Cerebellar cortex (tissue), 1 donor: ENCODE results near the gene NVL.
"Not testable (repeated sequence)": the region's sequence is repeated elsewhere in the genome, so short reads cannot be mapped to it uniquely, and the experiment has no call there.

ENCODE experiments used
- DNase-seq: peaks from one replicate; pipeline ENCODE4 v3.0.0-alpha.2; 2015; ENCODE audit warnings: low spot score

Gene NVL

DNA sequence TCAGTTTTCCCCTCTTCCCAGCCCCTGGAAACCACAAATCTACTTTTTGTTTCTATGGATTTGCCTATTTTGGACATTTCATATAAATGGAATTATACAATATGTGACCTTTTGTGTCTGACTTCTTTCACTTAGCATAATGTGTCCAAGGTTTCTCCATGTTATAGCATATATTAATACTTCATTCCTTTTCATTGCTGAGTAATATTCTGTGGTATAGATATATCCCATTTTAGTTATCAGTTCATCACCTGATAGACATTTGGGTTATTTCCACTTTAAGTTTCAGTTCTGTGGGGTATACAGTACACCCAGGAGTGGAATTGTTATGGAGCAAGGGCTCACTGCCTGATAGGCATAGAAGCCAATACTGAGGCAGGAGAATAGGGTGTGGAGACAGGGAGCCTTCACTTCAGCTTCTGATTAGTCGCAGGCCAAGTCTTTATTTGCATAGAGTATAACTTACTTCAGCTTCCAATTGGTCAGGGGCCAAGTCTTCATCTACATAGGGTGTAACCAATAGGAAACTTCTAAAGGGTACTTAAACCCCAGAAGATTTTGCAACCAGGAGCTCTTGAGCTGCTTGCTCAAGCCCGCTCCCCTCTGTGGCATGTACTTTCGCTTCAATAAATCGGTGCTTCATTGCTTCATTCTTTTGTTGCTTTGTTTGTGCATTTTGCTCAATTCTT lies 8.3 kb upstream of the NVL start:
- DNase-seq: no peak

DNA sequence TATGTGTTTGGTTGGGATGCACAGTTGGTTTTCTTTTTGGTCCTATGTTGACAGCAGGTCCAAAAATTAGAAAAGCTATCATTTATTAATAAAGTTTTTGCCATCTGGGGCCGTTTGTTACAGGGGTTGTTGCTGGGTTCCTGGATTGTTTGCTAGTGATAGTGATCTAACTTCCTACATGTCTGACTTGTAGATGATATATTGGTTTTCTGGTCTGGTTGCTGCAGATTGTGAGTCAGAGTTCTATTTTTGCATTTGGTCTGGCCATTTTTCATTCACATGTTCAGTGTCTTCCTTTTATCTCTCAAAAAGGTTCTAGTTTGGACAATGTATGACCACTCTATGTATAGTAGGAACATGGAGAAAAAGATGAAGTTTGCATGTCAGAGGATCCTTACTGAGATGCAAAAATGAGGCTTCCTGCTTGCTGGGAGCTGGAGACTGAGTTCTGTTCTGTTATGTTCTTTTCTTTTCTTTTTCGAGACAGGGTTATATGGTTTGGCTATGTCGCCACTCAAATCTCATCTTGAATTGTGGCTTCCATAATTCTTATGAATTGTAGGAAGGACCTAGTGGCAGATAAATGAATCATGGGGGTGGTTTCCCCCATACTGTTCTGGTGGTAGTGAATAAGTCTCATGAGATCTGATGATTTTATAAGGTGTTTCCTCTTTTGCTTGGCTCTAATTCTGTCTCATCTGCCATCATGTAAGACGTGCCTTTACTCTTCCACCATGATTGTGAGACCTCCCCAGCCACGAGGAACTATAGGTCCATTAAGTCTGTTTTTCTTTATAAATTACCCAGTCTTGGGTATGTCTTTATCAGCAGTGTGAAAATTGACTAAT lies 4.2 kb upstream of the NVL start:
- no peak for DNase-seq

DNA sequence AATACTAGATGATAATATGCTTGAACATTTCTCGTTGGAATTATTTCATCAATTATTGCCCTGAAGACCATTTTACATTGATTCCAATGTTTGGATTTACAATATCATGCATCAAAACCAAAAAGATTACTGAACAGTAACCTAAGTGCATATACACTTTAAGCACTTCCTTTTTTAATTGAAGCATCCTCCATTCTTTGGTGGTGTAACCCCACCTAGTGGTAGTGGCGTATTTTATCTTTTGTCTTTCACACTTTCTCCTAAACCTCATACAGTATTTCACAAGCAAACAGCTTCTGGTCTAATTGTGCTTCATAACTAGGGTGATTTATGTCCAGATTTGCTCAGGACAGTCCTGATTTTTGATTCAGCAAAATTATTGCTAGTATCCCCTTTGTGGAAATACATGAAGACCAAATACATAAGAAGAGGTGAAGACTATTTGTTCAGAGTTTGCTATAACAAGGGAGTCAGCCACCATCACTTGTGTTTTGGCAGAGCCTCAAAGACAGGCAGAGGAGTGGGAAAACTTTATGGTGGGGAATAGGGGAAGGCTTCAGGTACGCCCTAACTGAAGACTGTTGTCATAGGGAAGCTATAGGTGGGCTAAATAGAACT lies 3.4 kb upstream of the NVL start:
- DNase-seq: peak; percentile 77

DNA sequence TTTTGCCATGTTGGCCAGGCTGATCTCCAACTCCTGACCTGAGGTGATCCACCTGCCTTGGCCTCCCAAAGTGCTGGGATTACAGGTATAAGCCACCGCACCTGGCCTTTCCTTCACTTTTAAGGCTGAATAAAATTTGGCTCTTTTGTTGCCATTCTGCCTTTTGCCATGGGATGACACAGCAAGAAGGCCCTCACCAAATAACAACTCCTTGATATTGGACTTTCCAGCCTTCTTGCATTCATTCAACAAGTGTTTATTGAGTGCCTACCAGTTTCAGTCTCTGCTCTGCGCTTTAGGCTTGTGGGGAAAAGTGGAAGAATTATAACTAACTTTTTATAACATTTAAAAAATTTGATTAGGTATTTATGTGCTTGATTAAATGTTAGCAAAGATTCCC lies 1.9 kb upstream of the NVL start:
- no peak for DNase-seq

DNA sequence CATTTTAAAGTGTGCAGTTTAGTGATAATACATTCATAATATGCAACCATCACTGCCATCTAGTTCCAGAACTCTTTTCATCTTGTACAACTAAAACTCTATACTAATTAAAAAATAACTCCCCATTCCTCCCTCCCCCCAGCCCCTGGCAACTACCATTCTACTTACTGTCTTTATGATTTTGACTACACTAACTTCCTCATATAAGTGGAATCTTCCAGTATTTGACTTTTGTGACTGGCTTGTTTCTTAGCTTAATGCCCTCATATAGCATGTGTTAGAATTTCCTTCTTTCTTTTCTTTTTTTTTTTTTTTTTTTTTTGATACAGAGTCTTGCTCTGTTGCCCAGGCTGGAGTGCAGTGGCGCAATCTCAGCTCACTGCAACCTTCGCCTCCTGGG lies 1.4 kb upstream of the NVL start:
- no peak for DNase-seq

DNA sequence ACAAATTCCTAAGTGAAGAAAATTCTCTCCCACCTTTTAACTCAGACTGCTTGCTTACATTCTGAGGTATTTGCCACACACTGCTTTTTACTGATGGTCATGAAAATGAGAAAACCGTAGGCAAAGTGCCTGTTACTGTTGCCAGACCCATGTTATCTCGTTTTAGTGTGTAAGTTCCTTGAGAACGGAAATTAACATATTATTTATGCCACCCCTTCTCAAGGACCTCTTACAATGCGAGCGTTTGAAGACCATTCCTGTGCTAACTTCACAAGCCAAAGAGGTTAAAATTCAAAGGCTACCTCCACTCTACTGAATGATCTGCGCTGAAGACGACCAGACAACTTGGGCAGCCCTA lies 509 bp downstream of the NVL start:
- DNase-seq: no peak

DNA sequence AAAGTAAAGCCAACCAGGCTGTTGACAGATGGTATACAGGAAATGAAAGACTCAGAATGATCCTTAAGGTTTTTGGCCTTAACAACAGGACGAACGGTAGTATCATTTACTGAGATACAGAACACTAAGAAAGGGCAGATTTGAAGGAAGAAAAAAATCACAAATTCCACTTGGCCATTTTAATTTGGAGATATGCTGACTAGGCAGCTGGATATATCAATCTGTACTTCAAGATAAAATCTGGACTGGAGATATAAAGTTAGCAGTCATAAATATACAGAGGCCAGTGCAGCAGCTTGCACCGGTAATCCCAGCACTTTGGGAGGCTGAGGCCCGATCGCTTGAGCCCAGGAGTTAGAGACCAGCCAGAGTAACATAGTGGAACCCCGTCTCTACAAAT lies 1.3 kb downstream of the NVL start:
- no peak for DNase-seq

DNA sequence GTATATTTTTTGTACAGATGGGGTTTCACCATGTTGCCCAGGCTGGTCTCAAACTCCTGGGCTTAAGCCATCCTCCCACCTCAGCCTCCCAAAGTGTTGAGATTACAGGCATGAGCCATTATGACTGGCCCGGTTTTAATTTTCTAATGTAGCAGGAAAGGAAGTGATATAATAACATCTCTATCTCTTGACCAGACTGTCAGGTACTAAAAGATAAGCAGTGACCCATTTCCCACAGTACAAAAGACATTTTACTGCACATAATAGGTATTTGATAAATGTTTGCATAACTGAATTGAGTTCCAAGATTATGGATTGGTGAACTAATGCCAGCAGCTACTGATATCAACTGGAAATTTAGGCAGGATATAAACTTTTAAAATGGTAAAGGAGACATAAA lies 4.0 kb downstream of the NVL start:
- no peak for DNase-seq

DNA sequence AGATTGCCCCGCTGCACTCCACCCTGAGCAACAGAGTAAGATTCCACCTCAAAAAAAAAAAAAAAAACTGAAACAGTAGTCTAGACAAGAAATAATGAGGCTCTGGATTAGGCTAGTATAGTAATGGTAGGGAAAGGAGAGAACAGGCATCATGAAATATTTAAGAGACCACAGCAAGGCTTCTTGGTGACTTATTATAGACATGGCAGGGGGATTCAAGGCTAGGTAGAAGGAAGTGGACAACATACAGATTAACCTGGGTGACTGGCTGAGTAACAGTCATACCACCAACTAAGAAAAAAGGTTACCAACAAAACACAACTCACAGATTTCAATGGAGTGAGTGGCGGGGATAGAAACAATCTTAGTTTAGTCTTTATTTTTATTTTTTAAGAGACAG lies 8.3 kb downstream of the NVL start:
- no peak for DNase-seq

DNA sequence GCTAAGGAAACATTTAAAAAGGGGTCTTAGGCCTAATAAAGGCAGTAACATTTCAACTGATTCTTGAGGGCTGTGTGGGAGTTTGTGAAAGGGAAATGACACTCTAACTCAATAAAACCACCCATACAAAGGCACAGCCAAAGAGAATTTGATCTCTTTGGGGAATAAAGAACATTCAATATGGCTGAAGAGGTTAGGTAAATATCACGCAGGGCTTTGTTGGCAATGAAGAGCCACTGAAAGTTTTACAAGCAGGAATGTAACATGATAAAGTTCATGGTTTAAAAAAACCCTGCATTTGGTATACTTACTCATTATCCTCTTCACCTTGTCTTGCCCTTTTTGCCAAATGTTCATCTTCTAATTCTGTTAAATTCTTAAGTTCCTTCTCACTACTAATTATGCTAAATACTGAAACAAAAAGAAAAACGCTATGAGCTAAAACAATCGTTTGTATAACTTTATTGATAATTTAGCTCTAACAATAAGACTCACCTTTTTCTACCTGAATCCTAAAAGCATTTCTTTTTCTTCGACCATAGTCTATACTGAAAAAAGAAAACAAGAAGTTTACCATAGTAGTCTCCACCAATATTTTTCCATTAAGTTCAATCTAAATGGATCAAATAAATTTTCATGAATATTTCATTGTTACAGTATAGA lies 12.5 kb downstream of the NVL start:
- no peak for DNase-seq

DNA sequence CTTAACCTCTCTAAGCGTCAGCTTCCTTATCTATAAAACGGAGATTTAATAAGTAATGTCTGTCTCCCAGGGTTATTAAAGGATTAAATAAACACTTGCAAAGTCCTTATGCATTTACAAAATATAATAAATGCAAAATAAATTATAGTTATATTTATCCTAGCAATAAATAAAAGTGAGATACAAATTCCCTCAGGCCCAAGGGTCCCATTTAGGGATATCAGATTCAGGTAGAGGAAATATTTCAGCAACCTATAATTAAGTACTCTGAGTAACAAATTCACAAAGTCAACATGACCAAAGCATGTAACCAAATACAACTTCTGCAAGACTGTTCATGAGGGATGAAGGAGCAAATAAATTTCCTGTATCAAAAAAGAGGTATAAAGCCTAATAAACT lies 17.9 kb downstream of the NVL start:
- DNase-seq: no peak

DNA sequence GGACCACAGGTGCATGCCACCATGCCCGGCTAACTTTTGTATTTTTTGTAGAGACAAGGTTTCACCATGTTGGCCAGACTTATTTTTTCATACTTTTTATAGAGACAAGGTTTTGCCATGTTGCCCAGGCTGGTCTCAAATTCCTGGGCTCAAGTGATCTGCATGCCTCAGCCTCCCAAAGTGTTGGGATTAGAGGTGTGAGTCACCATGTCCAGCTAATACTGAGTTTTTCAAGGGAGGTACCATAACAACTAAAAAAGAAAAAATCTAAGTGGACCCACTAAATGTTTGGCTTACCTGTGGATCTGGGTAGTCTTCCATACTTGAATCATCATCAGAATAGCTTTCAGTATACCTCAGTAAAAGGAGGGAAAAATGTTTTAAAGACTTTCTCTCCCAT lies 18.5 kb downstream of the NVL start:
- DNase-seq: not testable (repeated sequence)

DNA sequence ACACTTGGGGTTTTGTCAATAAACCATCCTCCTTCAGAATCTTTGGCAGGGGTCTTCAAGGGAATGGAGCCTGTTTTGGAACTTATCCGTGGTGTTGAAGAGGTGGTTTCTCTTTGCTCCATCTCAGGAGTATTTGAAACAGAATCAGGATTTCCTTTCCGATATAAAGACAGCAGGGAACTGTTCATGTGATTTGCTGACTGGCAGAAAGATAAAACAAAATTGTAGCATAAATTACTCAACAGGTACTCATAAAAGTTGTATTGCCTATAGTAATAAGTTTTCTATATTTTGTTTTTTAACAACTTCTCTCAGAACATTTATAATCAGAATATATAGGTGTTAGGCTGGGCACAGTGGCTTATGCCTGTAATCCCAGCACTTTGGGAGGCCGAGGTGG lies 21.9 kb downstream of the NVL start:
- no peak for DNase-seq

DNA sequence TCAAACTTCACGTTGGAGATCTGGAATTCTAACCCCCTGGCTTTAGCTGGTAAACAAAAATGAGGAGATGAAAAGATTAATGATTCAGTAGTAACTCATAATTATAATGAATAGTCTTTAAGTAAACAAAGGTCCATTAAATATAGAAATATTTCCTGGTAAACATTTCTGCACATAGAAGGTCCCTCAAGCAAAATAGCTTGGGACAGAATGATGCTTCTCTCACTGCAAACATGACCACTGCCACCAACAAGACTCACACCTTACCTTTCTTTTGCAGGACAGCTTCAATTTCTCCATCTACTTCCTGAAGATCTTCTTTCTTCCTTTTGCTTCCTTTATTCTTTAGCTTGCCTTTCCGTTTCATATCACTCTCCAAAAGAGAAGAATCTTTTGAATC lies 25.2 kb downstream of the NVL start:
- no peak for DNase-seq

DNA sequence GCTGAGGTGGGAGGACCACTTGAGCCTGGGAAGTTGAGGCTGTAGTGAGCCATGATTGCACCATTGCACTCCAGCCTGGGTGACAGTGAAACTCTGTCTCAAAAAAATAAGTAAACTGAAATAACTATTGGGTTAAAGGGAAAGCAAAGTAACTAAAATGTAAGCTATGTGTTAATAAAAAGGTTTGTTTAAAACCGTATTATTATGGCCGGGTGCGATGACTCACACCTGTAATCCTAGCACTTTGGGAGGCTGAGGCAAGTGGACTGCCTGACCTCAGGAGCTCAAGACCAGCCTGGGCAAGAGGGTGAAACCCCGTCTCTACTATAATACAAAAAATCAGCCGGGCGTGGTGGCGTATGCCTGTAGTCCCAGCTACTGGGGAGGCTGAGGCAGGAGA lies 27.0 kb downstream of the NVL start:
- no peak for DNase-seq

DNA sequence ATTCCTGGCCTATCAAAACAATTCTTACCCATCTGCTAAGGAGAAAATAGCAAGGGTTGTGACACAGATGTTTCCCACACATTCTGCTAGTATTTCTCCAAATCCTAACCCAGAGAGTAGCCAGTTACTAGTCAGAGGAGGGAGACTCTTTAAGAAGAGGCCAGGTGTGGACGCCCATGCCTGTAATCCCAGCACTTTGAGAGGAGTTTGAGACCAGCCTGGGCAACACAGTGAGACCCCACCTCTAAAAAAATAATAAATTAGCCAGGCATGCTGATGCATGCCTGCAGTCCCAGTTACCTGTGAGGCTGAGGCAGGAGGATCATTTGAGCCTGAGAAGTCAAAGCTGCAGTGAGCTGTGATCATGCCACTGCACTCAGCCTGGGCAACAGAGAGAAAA lies 28.6 kb downstream of the NVL start:
- DNase-seq: no peak

DNA sequence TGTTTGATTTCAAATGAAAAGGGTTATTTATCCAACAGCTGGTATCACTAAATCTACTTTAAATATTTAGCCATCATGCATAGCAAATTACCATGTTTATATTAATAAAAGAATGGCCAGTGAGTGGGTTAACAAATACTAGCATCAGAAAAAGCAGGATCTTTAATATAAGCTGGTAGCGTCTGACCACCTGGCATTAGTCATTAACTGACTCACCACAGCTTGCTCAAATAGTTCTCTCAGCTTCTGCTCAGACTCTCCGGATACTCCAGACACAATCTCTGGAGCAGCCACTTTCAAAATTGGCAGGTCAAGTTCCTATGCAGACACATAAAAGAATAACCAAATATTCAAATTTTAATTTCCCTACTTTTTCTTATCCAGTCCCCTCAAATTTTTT lies 29.6 kb downstream of the NVL start:
- no peak for DNase-seq

DNA sequence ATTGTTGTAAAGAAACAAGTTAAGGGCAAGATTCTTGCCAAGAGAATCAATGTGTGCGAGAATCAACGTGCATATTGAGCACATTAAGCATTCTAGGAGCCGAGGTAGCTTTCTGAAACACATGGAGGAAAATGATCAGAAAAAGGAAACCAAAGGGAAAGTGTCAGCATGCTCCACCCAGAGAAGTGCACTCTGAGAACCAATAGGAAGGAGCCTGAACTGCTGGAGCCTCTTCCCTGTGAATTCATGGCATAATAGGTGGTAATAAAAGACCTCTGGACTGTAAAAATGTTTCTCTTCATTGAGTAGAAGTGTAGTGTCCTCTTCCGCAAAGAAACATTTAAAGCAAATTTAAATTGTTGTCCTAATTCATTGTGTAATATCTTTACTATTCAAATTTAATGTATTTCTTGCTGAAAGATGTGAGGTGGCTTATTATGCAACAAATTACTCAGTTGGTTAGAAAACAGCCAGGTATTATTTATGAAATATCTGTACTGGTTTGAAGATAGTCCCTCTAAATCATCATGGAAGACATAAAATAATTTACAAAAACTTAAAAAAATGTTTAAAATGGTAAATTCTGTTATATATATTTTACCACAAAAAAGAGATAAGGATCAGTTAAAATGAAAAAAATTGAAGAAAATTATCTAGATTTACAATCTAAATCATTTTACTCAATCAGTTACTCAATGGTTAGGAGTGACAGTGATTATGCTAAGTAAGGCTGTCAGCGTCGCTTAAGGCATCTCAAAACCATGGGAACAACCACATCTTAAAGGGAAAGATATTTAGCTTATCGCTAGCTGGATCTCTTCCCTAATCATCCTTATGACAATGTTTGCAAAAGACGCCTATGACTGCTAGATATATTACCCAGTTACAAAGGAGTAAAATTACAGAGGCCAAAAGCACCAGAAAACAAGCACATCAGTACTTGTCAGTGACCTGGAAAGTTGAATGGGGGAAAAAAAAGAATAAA lies 31.3 kb downstream of the NVL start:
- no peak for DNase-seq

DNA sequence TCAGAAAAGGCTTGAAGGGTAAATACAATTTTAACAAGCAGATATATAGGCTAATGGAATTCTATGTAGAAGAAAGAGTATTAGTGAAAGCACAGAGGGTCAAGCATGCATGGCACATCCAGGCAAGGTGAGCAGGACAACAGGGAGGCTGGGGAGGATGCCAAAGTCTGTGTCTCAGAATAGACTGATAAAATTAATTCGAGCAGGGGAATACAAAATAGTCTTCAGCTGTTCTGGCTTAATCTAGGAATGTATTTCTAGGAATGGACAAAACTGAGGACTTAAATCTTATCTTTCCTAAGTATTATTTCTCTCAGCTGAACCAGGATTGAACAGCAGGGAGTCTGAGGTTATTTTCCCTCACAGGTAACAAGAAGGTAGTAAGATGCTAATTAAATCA lies 35.2 kb downstream of the NVL start:
- DNase-seq: no peak

DNA sequence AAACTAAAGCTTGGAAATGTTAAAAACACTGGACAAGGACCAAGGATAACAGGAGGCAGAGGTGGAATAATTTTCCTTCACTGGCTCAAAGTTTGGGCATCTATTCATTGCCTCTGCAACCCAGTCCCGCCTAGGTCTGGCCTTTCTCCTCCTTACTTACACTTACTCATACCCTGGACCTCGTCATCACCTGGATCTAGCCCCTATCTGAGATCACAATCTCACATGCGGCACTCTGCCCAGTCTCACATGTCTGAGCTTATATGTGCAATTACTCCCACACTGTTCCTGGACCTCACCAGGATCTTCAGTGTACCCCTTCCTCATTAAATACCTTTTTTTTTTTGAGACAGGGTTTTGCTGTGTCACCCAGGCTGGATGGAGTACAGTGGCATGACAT lies 37.6 kb downstream of the NVL start:
- DNase-seq: no peak

DNA sequence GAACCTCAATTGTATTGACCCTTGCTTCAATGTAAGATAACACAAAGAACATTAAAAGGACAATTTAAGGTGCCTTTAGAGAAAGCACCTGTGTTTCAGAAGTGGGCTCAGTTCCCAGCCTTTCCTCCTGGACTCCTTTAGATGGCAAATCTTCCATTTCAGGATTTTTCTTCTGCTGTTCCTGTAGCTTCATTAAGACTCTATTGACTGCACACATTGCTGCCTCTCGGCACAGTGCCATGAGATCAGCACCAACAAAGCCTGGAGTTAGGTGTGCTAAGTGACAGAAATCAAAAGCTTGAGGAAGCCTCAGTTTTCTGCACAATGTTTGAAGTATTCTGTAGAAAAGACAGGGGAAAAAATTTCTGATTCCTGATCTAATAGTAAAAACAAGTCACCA lies 40.6 kb downstream of the NVL start:
- peak; percentile 7 for DNase-seq

DNA sequence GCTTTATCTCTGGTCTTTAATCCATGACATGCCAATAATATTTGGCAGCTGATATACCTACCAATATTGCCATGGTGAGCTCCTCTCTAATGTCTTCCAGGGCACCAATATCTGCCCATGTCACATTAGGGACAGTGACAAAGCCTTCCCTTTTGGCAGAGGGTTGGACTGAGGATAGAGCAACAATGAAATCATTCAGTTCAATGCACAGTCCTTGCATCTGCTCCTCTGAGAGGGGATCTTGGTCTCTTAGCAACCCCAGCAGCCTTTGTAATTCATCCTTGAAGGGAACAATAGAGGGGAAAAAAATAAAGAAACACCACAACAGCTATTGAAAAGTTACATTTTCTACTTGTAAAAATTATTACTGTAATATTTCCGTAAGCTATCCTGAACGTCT lies 42.3 kb downstream of the NVL start:
- DNase-seq: no peak
